CD1c-positive myeloid dendritic cell (primary cell): Measurements from ENCODE around the gene GPR143.
"Not testable (repeated sequence)": the region's sequence is repeated elsewhere in the genome, so short reads cannot be mapped to it uniquely, and the experiment has no call there.

Experiments used
- DNase-seq: peaks from one replicate; pipeline ENCODE4 v3.0.0-alpha.2; 2016; ENCODE audit errors: extremely low spot score

Gene GPR143

DNA sequence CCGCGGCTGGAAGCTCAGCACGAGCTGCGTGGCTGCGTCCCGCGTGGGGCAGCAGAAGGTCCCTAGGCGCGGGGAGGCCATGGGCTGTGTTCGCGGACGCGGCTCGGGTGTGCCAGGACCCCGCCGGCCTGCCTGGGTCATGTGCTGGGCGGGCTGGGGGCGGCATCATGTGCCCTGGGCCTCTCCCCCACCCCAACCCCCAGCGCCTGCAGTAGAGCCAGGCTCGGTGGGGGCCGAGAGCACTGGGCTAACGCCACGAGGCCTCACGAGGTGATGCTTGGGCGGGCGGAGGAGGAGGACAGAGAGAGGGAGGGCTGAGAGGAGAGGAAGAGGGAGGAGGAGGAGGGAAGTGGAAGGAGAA, at the start of gene GPR143:
TSS of gene GPR143 (minus strand) at position 111 of the 361 bp plus-strand sequence. CDS start at position 81, 30 bp downstream.
- DNase-seq = no peak

DNA sequence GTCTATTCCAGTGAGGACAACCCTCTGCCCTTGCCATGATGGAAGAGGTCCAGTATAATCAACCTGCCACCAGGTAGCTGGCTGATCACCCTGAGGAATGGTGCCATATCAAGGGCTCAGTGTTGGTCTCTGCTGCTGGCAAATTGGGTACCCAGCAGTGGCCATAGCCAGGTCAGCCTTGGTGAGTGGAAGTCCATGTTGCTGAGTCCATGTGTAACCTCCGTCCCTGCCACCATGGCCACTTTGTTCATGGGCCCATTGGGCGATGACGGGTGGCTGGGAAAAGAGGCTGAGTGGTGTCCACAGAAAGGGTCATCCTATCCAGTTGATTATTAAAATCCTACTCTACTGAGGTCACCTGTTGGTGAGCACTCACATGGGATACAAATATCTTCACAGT, 45.4 kb upstream of the GPR143 start:
- DNase-seq = not testable (repeated sequence)

DNA sequence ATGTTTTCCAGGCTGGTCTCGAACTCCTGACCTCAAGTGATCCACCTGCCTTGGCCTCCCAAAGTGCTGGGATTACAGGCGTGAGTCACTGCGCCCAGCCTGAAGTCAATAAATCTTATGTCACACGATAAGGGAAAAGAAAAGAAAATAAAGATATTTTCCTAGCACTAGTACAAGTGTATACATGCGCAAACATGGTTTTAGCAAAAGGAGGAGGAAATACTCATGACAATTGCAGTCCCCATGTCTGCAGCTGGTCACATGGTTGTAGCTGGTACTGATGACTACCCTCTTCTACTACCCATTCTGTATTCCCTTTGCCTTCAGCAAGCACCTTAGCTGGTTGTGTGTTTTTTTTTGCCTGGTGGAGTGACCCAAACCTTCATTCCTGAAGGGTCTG, 44.2 kb upstream of the GPR143 start:
- not testable (repeated sequence) for DNase-seq

DNA sequence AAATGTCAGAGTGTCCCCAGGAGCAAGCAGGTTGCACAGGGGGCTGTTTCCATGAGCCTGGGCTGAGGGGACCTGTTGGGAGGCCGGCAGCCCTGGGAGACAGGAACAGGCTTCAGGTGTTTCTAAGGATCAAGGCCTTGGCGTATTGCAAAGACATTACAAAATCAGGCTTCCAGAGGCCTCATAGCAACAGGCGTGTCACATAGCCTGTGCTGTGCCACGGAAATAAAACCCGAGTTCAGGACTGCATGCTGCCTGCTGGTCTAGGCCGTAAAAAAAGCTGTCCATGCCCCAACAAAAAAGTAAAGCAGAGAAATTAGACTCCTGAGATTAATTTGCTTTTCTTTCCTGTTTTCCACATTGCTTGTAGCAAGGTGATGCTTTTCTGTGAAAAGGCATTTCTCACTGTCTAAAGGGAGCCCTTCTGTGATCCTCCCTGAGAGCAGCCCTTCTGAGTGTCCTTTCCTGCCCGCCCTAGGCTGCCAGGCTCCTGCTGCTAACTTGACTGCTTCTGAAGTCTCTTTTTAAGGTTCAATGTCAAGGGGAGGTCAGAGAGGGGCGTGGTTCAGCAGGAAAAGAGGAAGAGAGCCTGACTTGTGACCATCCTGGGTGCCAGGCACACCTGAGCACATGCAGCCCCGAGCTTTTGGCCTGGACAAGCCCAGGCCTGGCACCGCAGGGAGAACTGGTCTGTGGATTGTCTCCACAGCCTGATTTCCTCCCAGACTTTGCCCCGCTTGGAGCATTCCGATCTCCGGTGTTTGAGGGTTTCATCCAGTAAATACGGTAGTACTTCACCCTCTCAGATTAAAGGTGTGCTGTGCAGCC, 41.9 kb upstream of the GPR143 start:
- no peak for DNase-seq

DNA sequence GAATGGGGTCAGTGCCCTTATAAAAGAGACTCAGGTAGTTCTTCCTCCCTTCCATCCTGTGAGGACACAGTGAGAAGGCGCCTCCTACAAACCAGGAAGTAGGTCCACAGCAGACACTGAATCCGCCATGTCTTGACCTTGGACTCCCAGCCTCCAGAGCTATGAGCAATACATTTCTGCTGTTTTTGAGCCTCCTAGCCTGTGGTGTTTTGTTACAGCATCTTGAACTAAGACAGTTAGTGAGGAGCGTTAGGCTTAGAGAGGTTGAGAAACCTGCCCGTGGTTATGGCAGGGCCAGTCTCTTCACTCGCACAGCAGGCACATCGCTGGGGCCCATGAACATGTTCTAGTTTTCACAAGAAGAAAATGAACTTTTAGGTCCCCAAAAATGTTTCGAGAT, 40.3 kb upstream of the GPR143 start:
- DNase-seq = no peak

DNA sequence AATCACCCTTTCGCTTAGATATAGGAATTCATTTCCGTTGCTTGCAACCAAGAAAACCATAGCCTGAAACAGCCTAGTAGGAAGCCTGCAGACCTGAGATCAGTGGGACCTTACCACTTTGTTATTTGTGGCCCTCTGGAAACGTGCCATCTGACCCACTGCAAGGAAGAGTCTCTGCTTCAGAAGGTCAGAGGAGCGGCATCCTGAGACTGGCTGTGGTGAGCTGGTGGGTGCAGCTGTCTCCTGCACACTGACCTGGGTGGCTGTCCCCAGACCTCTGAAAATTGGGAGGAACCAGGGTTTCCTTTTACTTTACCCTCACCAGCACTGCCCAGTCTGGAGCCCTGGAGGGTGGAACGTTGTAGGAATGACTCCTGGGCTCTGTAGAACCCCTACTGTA, 38.8 kb upstream of the GPR143 start:
- no peak for DNase-seq

DNA sequence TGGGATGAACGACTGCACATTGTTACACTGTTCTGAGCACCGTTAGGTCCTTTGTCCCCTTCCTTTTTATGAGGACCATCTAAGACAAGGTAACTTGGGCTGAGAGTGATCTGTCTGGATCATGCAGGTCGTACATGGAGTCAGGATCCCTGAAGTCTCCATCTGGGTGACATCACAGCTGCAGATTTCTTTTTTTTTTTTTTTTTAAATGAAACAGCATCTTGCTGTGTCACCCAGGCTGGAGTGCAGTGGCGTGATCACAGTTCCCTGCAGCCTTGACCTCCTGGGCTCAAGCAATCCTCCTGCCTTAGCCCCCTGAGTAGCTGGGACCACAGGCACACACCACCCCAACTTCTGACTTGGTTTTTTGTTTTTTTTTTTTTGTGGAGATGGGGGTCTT, 37.1 kb upstream of the GPR143 start:
- no peak for DNase-seq

DNA sequence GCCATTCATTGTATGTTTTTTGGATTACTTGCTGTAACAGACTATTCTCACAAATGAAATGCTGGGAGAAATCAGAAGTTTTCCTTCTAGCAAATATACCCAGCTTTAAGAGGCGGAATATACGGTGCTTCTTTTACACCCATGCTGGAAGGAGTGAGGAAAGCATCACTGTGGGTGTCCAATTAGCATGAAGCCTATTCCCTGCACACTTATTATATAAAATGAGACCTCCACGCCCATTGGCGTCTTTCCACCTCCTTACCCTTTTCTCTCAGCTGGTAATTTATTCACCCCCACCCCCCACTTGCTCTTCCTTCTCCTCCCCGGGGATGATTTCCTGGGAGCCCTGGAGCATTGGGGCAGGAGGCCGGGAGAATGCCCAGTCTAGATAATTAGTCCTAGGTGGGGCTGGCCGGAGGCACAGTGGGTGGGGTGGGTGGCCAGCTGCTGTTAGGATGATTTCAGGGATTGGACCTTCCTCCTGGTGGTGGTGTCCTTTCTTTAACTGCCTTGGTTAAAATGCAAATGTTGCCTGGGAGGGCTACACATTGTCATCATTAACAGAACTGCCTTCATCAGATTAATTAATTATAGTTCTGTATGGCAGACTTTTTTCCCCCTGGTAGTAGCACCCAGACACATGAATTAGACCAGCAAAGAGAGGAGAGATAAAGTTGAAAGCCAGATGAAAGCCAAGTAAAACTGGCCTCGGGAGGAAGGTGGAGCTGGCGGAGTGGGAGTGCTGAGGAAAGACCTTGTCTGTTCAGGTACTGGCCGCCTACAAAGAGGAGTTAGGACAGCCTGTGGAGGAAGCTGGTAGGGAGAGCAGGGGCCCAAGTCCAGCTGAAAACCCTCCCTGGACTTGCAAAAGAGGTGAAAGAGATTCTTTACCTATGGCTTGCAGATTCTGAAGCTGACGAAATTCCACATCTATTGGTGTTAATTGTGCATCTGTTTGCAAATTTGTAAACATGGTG, 32.0 kb upstream of the GPR143 start:
- DNase-seq = no peak

DNA sequence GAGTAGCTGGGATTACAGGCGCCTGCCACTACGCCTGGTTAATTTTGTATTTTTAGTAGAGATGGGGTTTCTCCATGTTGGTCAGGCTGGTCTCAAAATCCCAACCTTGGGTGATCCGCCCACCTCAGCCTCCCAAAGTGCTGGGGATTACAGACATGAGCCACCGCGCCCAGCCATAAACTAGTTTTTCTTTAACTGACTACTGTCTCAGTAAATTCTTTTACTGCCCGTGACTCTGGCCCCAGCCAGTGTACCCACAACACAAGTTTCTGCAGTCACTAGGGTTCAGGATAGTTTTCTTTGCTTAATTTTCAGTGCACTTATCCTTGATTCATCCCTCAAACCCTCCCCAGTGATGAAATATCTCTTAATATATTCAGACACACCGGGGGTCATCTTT, 28.8 kb upstream of the GPR143 start:
- no peak for DNase-seq

DNA sequence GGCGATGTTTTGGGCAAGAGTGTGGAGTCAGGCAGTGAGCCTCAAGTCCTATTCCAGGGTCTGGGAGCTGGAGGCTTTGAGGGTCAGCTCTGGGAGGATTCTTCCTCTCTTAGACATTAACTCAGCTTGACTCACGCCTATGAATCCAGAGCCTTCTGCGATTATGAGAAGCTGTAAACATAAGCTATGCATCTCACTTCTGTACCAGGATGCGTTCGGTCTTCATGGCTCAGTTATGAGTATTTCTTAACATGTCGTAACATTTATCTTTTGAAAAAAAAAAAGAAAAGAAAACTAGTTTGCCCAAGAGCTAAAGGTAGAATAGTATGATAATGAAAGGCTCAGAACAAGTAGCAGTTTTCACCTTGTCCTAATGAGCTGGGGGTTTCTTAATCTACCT, 25.2 kb upstream of the GPR143 start:
- no peak for DNase-seq

DNA sequence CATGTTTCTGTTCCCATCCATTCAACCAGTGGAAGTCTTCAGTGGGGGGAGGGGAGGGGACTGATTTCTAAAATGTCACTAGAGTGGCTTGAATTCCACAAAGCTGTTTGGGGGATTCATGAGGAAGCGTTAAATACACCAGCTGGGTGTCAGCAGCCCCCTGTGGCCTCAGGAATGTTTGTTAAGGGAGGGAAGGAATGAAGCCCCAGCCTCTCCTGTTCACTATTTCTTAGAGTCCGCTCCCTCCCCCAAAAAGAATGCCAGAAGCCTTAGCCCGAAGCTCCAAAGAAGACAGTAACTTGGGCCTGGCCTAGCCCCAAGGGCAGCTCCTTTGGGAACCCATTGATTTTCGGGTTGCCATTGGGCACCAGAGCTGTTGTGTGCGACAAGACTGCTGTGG, 23.9 kb upstream of the GPR143 start:
- no peak for DNase-seq

DNA sequence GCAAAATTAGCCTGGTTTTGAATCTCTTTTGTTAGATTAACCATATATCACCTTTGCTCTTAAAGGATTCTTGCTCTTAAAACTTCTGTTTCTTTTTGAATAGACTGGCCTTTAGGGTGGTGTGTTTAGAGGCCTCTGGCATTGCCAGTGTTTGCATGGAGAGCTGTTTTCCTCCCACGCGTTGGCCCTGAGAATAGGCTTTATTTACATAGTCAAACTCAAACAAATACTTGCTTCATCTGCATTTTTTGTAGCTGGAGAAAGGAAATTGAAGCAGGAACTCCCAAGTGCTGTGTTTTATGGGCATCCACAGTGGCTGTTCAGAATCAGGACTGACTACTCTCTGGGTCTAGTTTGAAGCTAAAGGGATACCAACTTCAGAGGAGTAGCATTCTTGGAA, 23.3 kb upstream of the GPR143 start:
- no peak for DNase-seq

DNA sequence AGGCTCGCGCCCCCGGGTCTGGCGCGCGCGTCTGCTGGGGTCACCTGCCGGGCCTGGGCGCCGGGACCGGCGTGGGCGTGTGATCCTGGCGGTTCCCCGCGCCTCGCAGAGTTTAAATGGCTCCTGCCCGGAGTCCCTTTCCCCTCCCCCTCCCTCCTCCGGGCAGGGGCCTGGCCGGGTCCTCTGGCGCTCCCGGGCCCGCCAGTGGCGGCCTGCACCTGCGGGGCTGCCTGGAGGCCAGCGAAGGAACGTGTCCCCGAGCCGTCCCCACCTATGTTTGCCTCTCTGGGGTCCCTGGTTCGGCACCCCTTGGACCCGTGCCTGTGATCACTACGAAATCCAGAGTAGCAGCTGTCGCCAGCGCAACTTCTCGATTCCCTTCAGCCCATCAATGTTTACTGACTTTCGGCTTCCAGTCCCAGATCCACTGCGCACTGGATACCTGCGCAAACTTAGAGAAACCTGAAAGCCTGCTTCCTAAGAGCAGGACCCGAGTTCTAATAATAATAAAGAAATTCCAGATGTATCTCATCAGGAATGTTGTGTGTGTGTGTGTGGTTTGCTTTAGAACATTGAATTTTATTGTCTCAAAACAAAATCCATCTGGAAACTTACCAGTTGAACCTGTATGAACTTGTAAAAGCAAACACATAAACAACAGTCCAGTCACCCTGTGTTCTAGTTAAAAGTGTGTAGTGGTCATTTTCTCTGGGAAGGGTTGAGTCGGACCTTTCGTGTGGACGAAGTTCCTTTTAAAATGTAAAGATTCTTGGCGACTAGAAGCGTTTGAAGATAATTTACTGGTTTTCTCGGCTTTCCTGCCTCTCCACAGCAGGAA, 21.4 kb upstream of the GPR143 start:
- DNase-seq = no peak

DNA sequence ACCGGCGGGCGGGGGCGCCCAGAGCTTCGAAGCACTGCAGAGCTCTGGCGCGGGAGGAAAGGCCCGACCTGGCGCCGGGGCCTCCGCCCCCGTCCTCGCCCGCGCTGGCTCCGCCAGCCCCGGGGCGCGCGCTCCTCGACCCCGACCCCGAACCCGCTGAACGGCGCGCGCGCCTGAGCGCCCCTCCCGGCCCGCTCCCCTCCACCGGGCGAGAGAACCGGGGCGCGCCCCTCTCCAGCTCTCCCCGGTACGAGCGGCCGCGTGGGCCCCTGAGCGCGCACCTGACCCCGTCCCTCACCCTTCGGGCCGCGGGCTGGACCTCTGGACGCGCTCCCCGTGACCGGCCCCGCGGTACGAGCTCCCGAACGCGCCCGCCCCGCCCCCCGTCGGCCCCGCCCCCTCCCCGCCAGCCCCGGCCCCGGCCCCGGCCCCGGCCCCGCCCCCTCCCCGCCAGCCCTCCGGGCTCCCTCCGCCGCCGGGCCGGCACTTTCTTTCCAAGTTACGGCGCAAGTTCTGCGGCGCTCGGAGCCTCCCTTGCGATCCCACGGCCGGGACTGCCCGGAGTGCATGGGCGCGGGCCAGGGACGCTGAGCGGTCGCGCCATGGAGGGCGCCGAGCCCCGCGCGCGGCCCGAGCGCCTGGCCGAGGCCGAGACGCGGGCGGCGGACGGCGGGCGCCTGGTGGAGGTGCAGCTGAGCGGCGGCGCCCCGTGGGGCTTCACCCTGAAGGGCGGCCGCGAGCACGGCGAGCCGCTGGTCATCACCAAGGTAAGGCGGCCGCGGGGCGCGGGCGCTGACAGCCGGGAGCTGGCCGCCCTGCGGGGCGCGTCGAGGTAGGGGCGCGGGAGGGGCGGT, 20.5 kb upstream of the GPR143 start, which contains the start of gene SHROOM2:
TSS of gene SHROOM2 (plus strand) at position 486 of the 854 bp plus-strand sequence. CDS start at position 603, 117 bp downstream.
- DNase-seq = no peak

DNA sequence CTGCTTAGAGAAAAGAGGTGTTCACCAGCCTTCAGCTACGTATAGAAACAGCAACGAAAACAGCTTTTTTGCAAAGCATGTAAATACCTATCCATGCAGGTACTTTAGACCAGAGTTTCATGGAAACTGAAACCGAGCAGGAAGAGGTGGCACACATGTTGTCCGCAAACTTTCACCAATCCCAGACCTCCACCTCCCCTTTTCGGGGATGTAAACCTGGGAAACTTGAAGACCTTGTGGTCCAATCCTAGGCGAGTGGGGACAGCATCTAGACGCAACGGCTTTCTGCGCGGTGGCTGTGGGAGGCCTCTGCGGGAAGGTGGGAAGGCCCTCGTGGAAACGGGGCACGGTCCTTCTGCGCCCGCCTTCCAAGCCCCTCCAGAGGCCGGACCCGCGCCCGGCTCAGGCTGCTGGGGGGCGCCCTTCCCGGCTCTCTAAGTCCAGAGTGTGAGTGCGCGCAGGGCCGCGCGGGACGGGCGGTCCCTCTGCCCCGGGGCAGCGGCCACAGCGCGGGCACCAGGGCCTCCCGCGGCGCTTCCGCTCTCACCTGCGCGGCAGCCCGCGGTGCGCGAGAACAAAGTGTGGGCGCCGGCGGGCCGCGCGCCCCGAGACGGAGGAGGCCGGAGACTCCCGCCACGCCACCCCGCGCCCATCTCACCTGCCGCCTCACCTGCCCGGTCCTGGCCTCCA, 19.8 kb upstream of the GPR143 start:
- DNase-seq = no peak

DNA sequence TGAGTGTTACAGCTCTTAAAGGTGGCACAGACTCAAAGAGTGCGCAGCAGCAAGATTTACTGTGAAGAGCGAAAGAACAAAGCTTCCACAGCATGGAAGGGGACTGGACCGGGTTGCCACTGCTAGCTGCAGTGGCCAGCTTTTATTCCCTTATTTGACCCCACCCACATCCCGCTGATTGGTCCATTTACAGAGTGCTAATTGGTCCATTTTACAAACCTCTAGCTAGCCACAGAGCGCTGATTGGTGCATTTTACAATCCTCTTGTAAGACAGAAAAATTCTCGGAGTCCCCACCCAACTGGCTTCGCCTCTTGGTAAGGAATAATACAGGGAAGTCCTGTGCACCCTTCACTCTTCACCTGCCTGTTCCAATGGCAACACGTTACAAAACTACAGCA, 18.7 kb upstream of the GPR143 start:
- DNase-seq = no peak

DNA sequence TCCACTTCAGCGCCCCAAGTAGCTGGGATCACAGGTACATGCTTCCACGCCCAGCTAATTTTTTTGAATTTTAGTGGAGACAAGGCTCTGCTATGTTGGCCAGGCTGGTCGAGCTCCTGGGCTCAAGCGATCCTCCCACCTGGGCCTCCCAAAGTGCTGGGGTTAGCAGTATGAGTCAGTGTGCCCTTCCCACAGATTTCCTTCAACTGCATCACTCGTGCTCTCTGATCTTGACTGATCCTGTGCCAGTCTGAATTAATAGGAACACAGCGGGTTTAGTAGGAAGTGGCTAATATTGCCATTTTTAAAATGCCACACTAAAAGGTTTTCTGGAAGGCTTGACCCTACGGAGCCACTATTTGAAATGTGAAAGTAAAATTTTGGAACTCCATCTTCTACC, 16.3 kb upstream of the GPR143 start:
- no peak for DNase-seq

DNA sequence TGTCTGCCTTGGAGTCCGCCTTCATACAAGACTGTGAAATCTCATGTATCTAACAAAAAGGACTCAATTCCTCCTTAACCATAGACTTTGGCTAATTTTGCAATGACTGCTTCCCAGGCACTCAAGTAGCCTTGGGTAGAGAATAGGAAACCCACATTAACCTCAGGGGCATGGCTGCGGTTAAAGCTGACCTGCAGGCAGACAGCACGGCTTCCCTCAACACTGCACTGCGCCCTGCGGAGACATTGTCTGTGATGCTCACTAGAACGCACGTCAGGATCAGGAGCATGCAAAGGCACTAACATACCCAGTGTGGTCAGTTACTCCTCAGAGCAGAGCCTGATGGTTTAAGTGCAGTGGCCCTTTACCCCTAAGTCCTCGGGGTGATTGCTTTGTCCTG, 10.3 kb upstream of the GPR143 start:
- peak; percentile 1 for DNase-seq

DNA sequence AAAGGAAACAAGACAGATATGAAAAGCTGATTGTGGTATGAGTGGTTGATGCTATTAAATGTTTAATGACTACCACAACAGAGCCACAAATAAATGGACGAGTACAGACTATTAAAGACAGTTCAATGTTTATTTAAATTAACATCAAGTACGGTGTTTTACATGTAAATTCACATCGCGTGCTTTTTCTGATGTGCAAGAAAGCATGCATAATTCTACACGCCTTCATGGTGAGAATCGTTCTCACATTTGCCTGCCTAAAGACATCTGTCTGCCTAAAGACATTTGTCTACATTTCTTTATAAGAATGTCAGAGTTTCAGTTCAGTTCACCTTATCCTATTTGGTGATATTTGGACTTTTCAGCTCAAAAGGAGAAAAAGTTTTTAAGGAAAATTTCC, 7.3 kb upstream of the GPR143 start:
- DNase-seq = no peak

DNA sequence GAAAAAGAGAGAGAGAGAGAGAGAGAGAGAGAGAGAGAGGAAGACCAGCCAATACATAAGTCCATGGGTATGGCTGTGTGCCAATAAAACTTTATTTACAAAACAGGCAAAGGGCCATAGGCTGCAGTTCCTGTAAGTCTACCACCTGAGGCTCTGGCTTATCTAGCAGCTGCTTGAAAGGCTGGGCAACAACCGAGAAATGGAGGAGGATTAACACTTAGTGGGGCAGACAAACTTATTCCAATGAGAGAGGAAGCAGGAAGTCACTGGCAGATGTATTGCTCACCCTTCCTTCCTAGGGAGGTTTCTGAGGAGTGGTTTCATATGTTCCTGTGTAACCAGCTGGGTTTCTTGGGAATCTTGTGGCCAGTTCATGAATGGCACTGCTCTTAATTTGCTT, 4.7 kb upstream of the GPR143 start:
- no peak for DNase-seq
